ENCODE data around the gene SH3BGRL. TPM values are rescaled to one million over a fixed set of nuclear protein-coding genes. Genes with fewer than 3 reads are reported as not detected.

The SH3BGRL gene
- total RNA-seq, 1 experiment from 2014 or later, result 93.2 TPM

GRCh38 chrX:81257817-81258216 lies 55.9 kb downstream of the SH3BGRL start:
- CTCF ChIA-PET, result no interaction called here

GRCh38 chrX:81259020-81259713 lies 57.3 kb downstream of the SH3BGRL start:
- no peak for TF ChIP-seq CTCF (IDR thresholded peaks at IDR 0.05)
- TF ChIP-seq REST (IDR thresholded peaks at IDR 0.05; ENCODE audit: insufficient read depth in 1 of 2, low read depth in 2 of 2, low read length in 1 of 2), result no peak
- no peak for TF ChIP-seq SIN3A (IDR thresholded peaks at IDR 0.05; ENCODE audit: borderline replicate concordance, insufficient read depth, low read depth, low read length)
- no peak for TF ChIP-seq POLR2AphosphoS5 (IDR thresholded peaks at IDR 0.05; ENCODE audit: low read depth, low read length)
- TF ChIP-seq TCF7L2 (IDR thresholded peaks at IDR 0.05; ENCODE audit: low read depth, low read length), result no peak
- Histone ChIP-seq H3K36me3 (ENCODE audit: control insufficient read depth, insufficient read depth, low read length) (no peaks in the 10 kb centered on the region), H3K9me3 (ENCODE audit: control insufficient read depth, insufficient read depth, low read depth, low read length) (no peaks in the 10 kb centered on the region), H3K27ac (ENCODE audit: low read length) (no peak overlapping the region), H3K4me1 (ENCODE audit: control insufficient read depth, insufficient read depth, low read length) (no peaks in the 10 kb centered on the region), H3K27me3 (ENCODE audit: control insufficient read depth, insufficient read depth, low read length) (no peaks in the 10 kb centered on the region), H3K4me3 (ENCODE audit: low read depth in 2 of 2, low read length in 2 of 2) (no peak overlapping the region)
- DNase-seq (ENCODE audit: low read depth, low spot score) (no peak), ATAC-seq (no peak)
- ChIA-PET CTCF (no interaction called here), POLR2A (no interaction called here)
- in situ Hi-C loops (cut with HindIII; ENCODE audit: low pct_unique_long_range_greater_than_20kb, low sequenced_read_pairs) (no loop called here), intact Hi-C loops (cut with micrococcal nuclease; ENCODE audit: unreplicated experiment) (no loop called here)
- no TSS peak for BruUV-seq (replicated peaks)

More at GRCh38 chrX:81257817-81258216, 55.9 kb downstream of the SH3BGRL start:
- no peaks in the 10 kb centered on the region for H3K4me1 ChIP-seq (ENCODE audit: control insufficient read depth, insufficient read depth, low read length)
- H3K9me3 ChIP-seq (ENCODE audit: control insufficient read depth, insufficient read depth, low read depth, low read length), result no peaks in the 10 kb centered on the region
- DNase-seq (ENCODE audit: low read depth, low spot score) (no peak), ATAC-seq (no peak)
- BruUV-seq (replicated peaks), result no TSS peak
- POLR2A ChIA-PET, result no interaction called here
- no peaks in the 10 kb centered on the region for H3K27me3 ChIP-seq (ENCODE audit: control insufficient read depth, insufficient read depth, low read length)
- no peak overlapping the region for H3K27ac ChIP-seq (ENCODE audit: low read length)
- in situ Hi-C loops (cut with HindIII; ENCODE audit: low pct_unique_long_range_greater_than_20kb, low sequenced_read_pairs) (no loop called here), intact Hi-C loops (cut with micrococcal nuclease; ENCODE audit: unreplicated experiment) (no loop called here)
- no peaks in the 10 kb centered on the region for H3K36me3 ChIP-seq (ENCODE audit: control insufficient read depth, insufficient read depth, low read length)
- TF ChIP-seq SIN3A (IDR thresholded peaks at IDR 0.05; ENCODE audit: borderline replicate concordance, insufficient read depth, low read depth, low read length), result no peak
- TF ChIP-seq CTCF (IDR thresholded peaks at IDR 0.05), result no peak
- TF ChIP-seq POLR2AphosphoS5 (IDR thresholded peaks at IDR 0.05; ENCODE audit: low read depth, low read length), result no peak
- TF ChIP-seq REST (IDR thresholded peaks at IDR 0.05; ENCODE audit: insufficient read depth in 1 of 2, low read depth in 2 of 2, low read length in 1 of 2), result no peak
- no peak for TF ChIP-seq TCF7L2 (IDR thresholded peaks at IDR 0.05; ENCODE audit: low read depth, low read length)
- no peak overlapping the region for H3K4me3 ChIP-seq (ENCODE audit: low read depth in 2 of 2, low read length in 2 of 2)

Data from Panc1 (cell line).